Left kidney (tissue), 2 donors: ENCODE data around the gene TRERF1. TPM values are rescaled to one million over a fixed set of nuclear protein-coding genes. Genes with fewer than 3 reads are reported as not detected.

Experiments used
- DNase-seq: peaks from one replicate; pipeline ENCODE4 v3.0.0-alpha.2; 2013
- polyA plus RNA-seq: library from polyadenylated mRNA; unstranded; fragments of 120-200 nt; gene quantifications from one replicate; pipeline ENCODE4 v1.2.1, GENCODE V29; 2013; ENCODE audit not compliant: insufficient read length

TRERF1 gene
- polyA plus RNA-seq, 1 donor: 17.2 TPM

DNA sequence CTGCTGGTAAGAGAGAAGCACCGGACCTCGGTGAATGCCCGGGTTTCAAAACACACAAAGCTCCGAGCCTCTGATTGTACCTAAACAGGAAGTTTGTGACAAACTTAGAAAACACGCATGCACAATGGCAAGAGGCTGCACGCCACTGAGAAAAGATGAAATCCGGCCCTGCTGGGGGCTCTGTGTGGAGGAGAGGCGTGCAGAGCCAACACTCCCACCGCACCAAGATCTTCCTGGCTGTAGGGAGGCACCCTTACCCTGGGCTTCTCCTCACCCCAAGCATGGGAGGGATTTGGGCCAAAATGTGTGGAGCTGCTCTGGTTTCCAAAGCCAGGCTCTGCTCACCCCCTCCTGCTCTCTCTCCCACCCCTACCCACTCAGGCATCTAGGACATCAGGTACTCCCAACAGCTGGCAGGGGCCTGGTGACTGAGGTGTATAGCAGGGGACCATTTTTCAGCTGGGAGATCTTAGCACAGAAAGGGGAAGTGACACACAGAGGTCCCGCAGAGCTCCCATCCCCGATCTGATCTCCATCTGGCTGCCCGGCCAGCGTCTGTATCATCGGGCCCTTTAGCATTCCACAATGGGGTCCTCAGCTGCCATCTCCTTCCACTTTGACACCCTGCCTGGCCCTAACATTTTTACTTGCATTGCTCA, 84.2 kb downstream of the TRERF1 start:
- no peak for DNase-seq

DNA sequence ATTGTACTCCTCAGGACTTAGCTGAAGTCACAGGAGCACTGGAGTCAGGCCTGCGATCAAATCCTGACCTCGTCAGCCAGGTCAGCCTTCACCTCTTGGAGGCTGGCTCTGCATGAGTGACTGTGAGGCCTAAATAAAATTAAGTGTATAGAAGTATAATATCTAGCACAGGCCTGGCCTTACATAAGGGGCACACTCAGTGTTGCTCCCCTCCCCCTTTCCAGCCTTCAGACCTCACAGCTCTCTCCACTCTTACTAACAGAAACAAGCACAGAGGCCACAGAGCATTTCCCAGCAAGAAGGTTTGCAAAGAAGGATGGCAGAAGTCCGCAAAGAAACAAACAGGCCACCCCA, 84.8 kb downstream of the TRERF1 start:
- DNase-seq: no peak

DNA sequence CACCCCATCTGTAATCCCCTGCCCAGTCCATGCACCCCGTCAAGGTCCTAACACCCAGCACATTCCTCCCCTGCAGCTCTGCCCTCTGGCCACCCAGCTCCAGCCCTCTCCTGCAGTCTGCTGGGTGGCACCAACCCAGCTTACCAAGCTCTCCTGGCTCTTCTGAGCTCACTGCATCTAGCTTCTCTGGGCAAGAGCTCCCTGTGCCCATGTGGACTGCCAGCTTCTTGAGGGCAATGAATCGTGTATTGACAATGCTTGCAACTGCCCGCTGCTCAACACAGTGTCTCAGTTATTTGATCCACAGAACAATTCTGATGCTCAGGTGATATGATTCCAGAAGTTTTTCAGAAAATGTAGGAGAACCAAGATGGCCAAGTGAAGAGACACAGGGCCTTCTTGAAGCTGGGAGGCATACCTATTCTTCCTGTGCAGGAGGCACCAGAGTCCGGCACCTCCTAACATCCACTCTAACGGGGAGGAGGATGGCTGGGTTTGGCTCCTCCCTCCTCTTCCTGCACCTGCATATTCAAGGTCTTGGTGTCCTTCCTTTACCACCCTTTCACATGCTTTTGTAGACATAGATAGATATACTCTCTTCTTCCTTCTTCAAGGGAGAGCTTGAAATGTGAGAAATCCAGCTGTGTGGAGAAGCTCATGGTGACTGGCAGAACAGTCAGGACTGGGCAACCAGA, 85.6 kb downstream of the TRERF1 start:
- no peak for DNase-seq

DNA sequence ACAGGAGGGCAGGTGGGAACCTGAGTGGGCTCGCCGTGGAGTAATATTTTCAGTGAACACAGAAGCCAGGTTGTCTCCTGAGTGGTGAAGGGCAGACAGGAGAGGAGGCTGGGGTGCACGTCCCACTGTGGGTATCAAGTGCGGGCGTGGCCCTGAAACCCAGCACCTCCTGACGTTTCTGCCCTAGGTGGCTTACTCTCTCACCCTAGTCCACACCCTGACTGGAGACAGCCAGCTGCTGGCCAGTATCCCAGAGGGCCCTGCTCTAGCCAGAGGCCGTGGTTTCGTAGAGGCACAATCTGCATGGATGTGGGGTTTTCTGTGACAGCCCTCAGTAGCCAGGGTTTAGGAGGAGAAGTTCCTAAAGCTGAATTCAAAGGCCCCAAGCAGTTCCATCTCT, 86.7 kb downstream of the TRERF1 start:
- no peak for DNase-seq

DNA sequence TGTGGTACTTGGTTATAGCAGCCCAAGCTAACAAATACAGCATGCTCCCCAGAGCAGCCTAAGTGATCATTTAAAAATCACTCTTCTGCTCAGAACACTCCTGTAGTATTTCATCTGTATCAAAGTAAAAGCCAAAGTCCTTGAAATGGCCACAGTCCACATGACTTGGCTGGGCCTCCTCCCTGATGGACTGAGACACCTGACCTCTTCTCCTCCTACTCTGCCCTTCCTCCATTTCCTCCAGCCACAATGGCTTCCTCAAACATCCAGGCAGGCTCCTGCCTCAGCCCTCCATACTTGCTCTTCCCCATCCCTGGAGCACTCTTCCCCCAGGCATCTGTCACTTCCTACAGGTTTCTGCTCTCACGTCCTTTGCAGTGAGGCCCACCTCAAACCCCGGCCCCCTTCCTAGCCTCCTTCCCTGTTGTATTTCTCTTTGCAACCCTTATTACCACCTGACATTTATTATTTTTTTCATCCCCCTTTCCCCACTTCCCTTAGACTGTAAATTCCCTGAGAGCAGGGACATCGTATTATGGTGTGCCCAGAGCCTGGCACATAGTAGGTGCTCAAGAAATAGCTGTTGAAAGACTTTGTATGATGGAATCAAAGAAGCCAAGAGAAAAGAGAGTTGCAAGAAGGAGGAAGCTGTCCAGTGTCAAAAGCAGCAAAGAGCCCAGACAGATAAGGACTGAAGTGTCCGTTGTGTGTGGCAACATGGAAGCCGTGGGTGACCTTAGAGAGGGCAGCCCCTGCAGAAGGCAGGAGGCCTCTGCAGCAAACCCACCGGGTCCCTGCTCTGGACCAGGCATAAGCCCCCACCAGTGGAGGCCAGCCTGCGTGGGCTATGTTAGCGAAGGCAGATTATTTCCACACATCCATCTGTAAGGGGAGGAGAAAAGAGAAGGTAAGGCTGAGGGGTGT, 87.5 kb downstream of the TRERF1 start:
- DNase-seq: no peak

DNA sequence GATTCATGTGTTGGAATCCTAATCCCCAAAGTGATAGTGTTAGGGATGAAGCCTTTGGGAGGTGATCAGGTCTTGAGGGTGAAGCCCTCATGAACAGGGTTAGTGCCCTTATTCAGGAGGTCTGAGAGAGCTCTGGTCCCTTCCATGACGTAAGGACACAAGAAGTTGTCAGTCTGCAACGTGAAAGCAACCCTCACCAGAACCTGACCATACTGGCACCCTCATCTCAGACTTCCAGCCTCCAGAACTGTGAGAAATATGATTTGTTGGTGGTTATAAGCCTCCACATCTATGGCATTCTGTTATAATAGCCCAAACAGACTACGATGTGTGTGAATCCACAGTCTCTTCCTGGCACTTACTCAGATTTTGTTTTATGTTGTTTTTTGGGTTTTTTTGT, 90.7 kb downstream of the TRERF1 start:
- no peak for DNase-seq

DNA sequence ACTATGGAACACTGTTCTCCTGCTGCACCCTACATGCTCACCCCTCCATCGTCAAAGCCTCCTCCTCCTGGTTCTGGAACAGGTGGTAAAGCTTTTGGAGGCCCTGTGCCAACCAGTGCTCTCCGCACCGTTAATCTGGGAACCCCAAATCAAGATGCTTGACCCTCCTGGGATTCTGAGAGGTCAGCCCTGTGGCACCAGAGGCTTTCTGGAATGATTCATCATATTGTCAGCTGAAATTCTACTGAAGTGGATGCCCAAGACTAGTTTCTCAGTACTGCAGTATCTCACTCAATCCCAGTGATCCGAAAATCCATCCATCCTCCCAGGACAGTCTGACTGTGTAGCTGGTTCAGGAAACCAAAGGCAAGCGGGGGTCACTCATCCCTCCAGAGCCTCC, 92.7 kb downstream of the TRERF1 start:
- DNase-seq: no peak

DNA sequence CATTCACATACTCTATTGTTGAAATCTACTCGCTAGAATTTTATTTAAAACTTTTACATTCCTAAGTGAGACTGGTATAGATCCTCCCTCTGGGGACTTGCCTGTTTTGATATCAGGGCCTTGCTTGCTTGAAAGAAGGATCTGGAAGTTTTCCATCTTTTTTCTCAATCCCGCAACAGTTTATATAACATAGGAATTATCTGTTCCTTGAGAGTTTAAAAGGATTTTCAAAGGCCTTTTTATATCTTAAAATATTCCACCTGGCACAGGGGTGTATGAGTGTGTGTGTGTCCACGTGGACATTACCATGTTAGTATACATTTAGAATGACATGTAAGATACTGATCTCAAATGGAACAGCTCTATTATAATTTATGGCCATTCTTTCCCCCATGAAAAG, 96.3 kb downstream of the TRERF1 start:
- no peak for DNase-seq

DNA sequence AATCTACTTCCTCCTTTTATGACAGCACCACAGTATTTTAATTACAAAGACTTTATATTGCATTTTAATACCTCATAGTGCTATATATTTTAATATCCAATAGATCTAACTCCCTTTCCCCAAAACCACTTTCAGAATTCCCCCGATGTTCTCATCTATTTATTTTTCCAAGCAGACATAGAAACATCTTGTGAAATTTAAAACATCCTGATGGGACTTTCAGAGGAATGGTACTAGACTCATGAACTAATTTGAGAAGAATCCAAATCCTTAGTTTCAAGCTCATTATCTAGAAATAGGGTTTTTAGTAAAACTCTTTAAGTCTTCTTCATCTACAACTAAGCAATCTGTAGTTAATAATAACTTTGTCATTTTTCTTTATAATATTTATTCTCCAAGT, 97.0 kb downstream of the TRERF1 start:
- no peak for DNase-seq

DNA sequence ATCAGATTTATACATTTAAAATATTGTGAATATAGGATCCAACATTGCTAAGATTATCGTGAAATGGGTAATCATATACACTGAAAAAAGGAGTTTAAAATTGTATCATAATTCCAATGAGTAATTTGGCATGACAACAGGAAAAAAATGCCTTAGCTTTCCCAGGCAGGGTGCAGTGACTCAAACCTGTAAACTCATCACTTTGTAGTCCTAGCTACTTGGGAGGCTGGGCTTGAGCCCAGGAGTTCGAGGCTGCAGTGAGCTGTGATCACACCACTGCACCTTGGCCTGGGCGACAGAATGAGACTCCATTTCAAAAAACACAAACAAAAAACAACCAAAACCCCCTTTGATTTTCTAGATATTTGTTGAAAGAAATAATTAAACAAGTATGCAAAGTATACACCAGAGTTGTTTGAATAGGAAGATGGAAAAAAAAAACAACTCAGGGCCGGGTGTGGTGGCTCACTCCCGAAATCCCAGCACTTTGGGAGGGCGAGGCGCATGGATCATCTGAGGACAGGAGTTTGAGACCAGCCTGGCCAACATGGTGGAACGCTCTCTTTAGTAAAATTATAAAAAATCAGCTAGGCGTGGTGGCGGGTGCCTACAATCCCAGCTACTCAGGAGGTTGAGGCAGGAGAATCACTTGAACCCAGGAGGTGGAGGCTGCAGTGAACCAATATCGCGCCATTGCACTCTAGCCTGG, 98.7 kb downstream of the TRERF1 start:
- DNase-seq: no peak

DNA sequence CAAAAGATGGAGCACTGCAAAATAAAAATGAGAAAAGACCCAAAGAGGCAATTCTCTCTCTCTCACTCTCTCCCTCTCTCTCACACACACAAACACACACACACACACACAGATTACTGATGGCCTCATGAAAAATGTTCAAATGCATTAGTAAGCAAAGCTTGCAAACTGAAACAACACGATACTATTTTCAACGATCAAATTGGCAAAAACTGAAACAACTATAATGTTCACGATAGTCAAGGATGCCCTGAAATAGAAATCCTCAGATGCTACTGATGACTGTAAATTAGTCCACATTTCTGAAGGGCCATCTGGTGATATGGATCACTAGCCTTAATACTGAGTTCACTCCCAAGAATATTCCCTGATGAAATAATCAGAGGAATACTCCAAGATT, 100.8 kb downstream of the TRERF1 start:
- DNase-seq: no peak

DNA sequence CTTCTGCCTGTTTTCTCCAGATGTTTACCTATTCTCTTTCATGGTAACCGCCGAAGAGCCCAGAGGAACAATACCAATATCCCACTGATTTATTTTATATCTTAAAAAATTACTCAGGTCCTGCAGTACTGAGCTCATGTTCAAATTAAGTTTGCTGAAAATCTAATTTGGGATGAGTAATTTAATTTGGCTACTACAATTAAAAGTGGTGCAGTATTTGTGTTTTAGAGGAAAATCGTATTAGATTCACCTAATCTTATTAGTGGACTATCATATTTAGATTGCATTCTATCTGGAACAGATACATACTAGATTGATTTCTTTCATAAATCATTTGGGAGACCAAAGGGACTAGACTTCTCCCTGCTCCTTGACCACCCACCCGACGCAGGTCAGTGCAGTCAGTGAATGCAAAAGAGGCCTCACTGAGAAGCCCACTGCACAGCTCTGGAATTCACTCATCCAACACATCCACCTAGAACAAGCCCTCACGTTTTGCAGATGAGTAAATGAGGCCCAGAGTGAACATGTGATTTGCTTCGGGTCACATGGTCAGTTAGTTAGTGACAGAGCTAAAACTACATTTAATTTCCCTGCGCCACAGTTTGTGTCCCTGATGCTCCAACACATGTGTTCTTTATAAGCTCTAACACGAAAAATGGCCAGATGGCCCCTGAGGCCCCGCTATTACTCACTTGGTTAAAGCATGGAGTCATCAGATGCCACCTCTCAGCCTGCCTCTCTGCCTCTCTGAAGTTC, 101.8 kb downstream of the TRERF1 start:
- DNase-seq: no peak

DNA sequence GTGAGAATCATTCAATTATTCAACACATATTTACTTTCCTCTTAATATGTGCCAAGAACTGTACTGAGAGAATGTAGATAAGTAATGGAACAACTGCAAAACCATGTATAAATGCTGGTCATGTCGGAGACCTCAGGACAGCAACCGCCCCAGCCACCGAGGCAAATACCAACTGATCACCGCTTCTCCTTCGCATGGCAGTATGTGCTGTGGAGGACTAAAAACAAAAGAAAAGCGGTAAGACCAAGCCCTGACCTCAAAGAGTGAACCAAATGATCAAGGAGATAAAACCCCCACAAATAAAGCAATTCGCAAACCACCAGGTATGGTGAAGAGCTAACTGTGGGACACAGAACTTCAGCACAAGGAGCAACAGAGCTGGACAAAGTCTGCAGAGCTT, 104.3 kb downstream of the TRERF1 start:
- DNase-seq: no peak

DNA sequence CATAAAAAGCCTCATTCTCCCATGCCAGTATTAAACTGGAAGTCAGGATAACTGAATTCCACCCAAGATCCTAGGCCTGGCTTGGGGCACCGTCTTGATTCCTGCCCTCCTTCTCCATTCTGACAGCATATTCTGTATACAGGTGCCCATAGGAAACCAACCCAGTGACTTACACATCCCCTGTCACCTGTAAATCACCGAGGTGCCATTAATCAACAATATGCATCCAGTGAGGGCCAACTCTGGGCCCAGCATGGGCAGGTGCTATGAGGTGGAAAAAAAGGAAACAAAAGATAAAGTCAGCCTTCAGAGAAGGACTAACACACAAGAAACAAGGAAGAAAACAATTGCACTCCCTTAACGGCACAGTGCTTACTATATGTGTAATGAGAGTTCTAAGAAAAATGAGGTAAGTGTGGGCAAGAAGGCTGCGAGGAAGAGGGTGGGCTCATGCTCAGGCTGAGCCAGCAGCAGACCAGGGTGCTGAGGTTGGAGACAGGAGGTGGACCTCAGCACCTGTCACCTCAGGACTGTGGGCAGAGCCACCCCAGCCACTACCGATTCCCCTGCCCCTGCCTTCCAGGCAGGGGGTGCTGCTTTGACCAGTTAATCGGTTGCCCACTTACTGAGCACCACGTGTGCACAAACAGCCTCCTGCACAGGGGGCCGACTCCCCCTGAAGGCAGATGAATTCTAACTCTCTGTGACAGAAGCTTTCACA, 105.9 kb downstream of the TRERF1 start:
- no peak for DNase-seq

DNA sequence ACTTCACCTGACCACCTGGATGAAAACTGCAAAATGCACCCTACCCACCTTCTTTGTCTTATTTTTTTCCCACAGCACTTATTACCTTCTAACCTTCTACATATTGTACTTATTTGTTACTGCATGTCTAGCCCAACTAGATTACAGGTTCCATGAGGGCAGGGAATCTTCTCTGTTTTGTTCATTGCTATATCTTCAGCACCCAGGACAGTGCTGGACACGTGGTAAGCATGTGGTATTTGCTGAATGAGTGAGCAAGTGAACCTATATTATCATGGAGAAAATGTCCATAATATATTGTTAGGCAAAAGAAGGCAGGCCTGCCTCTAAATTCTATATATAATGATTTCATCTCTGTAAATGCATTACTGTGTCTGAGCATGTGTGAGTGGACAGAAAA, 107.0 kb downstream of the TRERF1 start:
- no peak for DNase-seq

DNA sequence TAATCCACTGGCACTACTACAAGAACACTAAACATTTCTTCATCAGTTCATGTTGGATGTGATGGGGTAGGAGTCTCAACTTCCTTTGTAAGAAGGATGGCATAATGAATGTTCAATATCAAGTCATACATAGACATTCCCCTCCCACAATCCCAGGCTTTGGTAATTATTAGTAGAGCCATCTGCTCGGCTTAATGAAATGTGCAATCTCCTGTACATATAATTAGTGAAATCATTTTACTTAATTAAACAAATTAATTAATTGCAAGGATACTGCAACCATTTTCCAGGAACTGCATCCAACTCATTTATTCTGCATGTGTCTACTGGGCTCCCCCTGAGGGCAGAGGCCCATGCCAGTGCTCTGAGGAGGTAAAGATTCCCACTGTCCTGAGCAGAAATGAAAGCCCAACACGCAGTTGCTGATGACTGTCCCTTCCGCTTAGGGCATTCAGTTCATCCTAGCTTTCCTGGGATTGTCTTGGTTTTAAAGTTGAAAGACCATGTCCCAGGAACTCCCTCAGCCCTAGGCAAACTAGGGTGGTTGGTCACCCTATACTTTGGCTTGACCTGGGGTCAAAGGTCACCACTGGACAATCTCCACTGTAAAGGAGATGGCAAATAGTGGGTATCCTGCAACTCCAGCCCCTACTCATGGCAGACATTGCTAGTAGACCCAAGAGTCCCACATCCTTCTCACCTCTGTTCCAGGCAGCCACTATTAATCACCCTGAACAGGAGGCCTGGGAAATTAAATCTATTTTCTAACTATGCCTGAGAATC, 109.8 kb downstream of the TRERF1 start:
- DNase-seq: no peak

DNA sequence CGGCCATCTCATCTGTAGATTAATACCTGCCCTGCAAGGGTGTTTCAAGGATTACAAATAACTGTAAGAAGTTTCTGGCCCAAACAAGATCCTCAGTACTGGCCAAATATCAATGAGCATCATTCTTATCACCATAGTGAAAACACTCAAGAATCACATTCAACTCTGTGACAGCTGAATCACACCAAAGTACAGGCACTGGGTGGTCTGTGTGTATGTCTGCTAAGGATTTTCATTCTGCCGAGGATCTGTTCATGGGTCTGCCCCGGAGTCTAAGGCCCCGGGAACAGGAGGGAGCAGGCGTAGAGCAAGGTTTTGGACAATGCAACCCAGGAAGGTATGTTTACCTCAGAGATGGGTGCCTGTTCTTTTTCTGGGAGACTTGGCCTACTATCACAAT, 110.5 kb downstream of the TRERF1 start:
- no peak for DNase-seq

DNA sequence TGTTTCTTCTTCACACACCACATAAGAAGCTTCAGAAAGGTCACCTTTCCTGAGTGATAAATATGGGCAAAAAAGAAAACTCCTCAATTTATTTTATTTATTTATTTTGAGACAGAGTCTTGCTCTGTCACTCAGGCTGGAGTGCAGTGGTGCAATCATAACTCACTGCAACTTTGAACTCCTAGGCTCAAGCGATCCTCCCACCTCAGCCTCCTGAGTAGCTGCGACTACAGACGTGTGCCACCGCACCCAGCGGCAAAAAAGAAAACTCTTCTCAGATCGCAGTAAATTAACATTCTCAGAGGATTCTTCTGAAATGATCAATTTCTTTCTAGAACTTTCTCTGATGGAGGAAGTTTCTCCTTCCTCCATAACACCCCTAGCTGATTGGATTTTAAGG, 111.2 kb downstream of the TRERF1 start:
- DNase-seq: no peak

DNA sequence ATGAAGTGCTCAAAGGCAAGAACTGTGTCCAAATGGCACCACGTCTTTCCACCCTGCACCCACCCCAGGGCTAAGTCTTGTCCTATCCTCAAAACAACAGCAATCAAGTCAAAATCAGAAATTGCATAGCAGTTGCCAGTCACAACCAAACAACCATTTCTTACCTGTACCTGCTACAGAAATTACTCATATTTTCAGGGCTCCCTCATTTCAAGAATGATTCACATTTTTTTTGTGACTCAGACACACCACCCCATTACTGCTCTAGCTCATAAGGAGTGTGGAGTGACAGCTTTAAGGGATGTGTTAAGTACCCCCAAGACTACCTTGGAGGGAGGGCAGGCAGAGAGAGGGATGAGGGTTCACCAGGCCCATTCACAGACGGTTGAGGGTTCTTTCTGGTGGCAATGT, 111.7 kb downstream of the TRERF1 start:
- DNase-seq: no peak

DNA sequence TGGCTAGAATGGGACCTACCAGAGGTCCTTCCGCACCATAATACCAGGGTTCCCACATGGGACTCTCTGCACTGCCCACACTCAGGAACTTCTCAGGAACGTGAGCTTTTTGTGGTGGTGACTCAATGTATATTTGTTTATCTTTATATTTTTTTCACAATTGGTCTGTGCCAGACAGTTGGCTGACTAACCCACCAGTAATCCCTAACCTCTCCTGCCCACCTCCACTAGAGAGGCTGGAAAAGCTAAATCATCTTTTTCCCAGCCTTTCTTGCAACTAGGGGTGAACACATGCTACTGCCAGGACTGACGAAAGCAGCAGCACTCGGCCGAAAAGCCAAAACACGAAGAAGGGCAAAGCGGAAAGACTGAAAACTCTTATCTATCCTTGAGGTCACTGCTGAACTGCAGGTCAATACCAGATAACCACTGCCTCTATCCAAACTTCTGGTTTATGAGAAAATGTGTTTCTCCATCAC, 112.9 kb downstream of the TRERF1 start:
- DNase-seq: no peak
